Upper lobe of left lung (tissue), 6 donors: ENCODE data around the gene COL11A2. TPM values are rescaled to one million over a fixed set of nuclear protein-coding genes. Genes with fewer than 3 reads are reported as not detected.

ENCODE experiments used
- ATAC-seq, 2 donors: fragments of 200-7000 bp; cut with Tn5 transposase; one replicate each; pipeline ENCODE4 v1.9.1; 2022; ENCODE audit warnings: mild to moderate bottlenecking in 2 of 2, moderate library complexity in 2 of 2; ENCODE audit not compliant: low FRiP score in 2 of 2
- DNase-seq, 2 donors: peaks; one replicate each; pipeline ENCODE4 v3.0.0-alpha.2; 2019 to 2020
- H3K27ac ChIP-seq, 4 donors: fragments of 200-600 bp; sonication (generic); one replicate each; pipeline ENCODE4 v1.5.1; 2016 to 2019
- H3K27me3 ChIP-seq, 4 donors: fragments of 200-600 bp; sonication (generic); one replicate each; pipeline ENCODE4 v1.5.1; 2017 to 2019
- H3K36me3 ChIP-seq, 4 donors: fragments of 200-600 bp; sonication (generic); one replicate each; pipeline ENCODE4 v1.5.1; 2016 to 2019
- H3K4me1 ChIP-seq, 4 donors: fragments of 200-600 bp; sonication (generic); one replicate each; pipeline ENCODE4 v1.5.1; 2018 to 2019
- H3K4me3 ChIP-seq, 4 donors: fragments of 200-600 bp; sonication (generic); one replicate each; pipeline ENCODE4 v1.5.1; 2017 to 2019; ENCODE audit warnings: mild to moderate bottlenecking in 2 of 4, moderate library complexity in 1 of 4
- H3K9me3 ChIP-seq, 4 donors: fragments of 200-600 bp; sonication (generic); one replicate each; pipeline ENCODE4 v1.5.1; 2018 to 2019
- CTCF ChIP-seq, 6 experiments: fragments of 450-650 bp in 4 of 6; fragments of 200-600 bp in 2 of 6; sonication (generic) in 2 of 6; IDR thresholded peaks; one replicate each; pipeline ENCODE4 v1.5.1; 2016 to 2019; ENCODE audit warnings: antibody characterized with exemption in 6 of 6
- EP300 ChIP-seq, 4 donors: sonication (generic); formaldehyde crosslinking; IDR thresholded peaks; one replicate each; pipeline ENCODE4 v1.5.1; 2017; ENCODE audit warnings: antibody characterized with exemption in 4 of 4, control low read depth in 2 of 4
- POLR2A ChIP-seq, 4 donors: fragments of 450-650 bp; IDR thresholded peaks; one replicate each; pipeline ENCODE4 v1.5.1; 2016 to 2017; ENCODE audit warnings: antibody characterized with exemption in 4 of 4, mild to moderate bottlenecking in 2 of 4
- POLR2AphosphoS5 ChIP-seq, 2 donors: sonication (generic); formaldehyde crosslinking; IDR thresholded peaks; one replicate each; pipeline ENCODE4 v1.5.1; 2017; ENCODE audit warnings: antibody characterized with exemption in 2 of 2
- WGBS, 2 donors: methylation state at CpG; one replicate each; pipeline ENCODE4 v1.1.5; 2017 to 2018; 5-methylcytosine and 5-hydroxymethylcytosine counted together
- total RNA-seq, 6 donors: library from RNA; depleted of rRNA in 4 of 6; stranded (reverse); fragments of >200 nt in 4 of 6; gene quantifications; one replicate each; pipeline versions ENCODE4 v1.1.0 to v1.2.1, GENCODE V29; 2016 to 2021
- donor health status: DM: no; HTN: no; CAD: no; lungs with moderate emphysema.
- donor health status: DM: no; HTN: yes; CAD: no; lungs with severe emphysema.

COL11A2 gene
- total RNA-seq, 6 donors from 2014 or later = 0.20 to 2.1 (median 0.74) TPM

- 78 to 87% methylated on average over 7 of the region's 7 CpGs for WGBS, 2 donors
- TF ChIP-seq EP300 (IDR thresholded peaks at IDR 0.05) = no peak
- TF ChIP-seq CTCF (IDR thresholded peaks at IDR 0.05) = no peak
- no peak for TF ChIP-seq POLR2A (IDR thresholded peaks at IDR 0.05)
- no peak for TF ChIP-seq POLR2AphosphoS5 (IDR thresholded peaks at IDR 0.05)
Observed at GRCh38 chr6:33140556-33140955, 51.7 kb downstream of the COL11A2 start.

GRCh38 chr6:33139596-33140206 is 52.6 kb downstream of the COL11A2 start:
- DNase-seq = no peak
- no peak overlapping the region for H3K4me3 ChIP-seq
- 61 to 69% methylated on average over 8 of the region's 8 CpGs for WGBS, 2 donors
- no peaks in the 10 kb centered on the region for H3K4me1 ChIP-seq
- TF ChIP-seq EP300 (IDR thresholded peaks at IDR 0.05) (no peak), CTCF (IDR thresholded peaks at IDR 0.05) (no peak), POLR2A (IDR thresholded peaks at IDR 0.05) (no peak), POLR2AphosphoS5 (IDR thresholded peaks at IDR 0.05) (no peak)
- H3K36me3 ChIP-seq = no peaks in the 10 kb centered on the region
- ATAC-seq = no peak
- no peaks in the 10 kb centered on the region for H3K9me3 ChIP-seq
- H3K27ac ChIP-seq = no peak overlapping the region
- H3K27me3 ChIP-seq = no peaks in the 10 kb centered on the region

More at GRCh38 chr6:33140556-33140955, 51.7 kb downstream of the COL11A2 start:
- no peak for DNase-seq
- no peak for ATAC-seq
- H3K36me3 ChIP-seq = no peaks in the 10 kb centered on the region
- H3K4me1 ChIP-seq = no peaks in the 10 kb centered on the region
- H3K9me3 ChIP-seq = no peaks in the 10 kb centered on the region
- H3K27ac ChIP-seq = no peak overlapping the region
- no peaks in the 10 kb centered on the region for H3K27me3 ChIP-seq
- H3K4me3 ChIP-seq = no peak overlapping the region

- no peaks in the 10 kb centered on the region for H3K36me3 ChIP-seq
- H3K4me1 ChIP-seq = no peaks in the 10 kb centered on the region
- DNase-seq (no peak), ATAC-seq (no peak)
- no peak overlapping the region for H3K27ac ChIP-seq
- no peaks in the 10 kb centered on the region for H3K9me3 ChIP-seq
- no peaks in the 10 kb centered on the region for H3K27me3 ChIP-seq
- no peak for TF ChIP-seq POLR2AphosphoS5 (IDR thresholded peaks at IDR 0.05)
- no peak for TF ChIP-seq EP300 (IDR thresholded peaks at IDR 0.05)
- TF ChIP-seq CTCF (IDR thresholded peaks at IDR 0.05) = no peak
- TF ChIP-seq POLR2A (IDR thresholded peaks at IDR 0.05) = no peak
- 48 to 68% methylated on average over 4 of the region's 4 CpGs for WGBS, 2 donors
- no peak overlapping the region for H3K4me3 ChIP-seq
Observed at GRCh38 chr6:33136310-33136900, 55.9 kb downstream of the COL11A2 start.

- ATAC-seq = no peak
- WGBS, 2 donors = 59 to 63% methylated on average over 8 of the region's 8 CpGs
Observed at GRCh38 chr6:33132081-33132524, 60.2 kb downstream of the COL11A2 start.

More at GRCh38 chr6:33132081-33132524, 60.2 kb downstream of the COL11A2 start:
- H3K27me3 ChIP-seq = no peaks in the 10 kb centered on the region
- no peaks in the 10 kb centered on the region for H3K9me3 ChIP-seq
- TF ChIP-seq POLR2AphosphoS5 (IDR thresholded peaks at IDR 0.05) (no peak), EP300 (IDR thresholded peaks at IDR 0.05) (no peak), CTCF (IDR thresholded peaks at IDR 0.05) (no peak), POLR2A (IDR thresholded peaks at IDR 0.05) (peak in 1 of 4 donors; percentile 17)
- H3K4me3 ChIP-seq = no peak overlapping the region
- H3K27ac ChIP-seq = no peak overlapping the region
- no peak for DNase-seq
- no peaks in the 10 kb centered on the region for H3K36me3 ChIP-seq
- no peaks in the 10 kb centered on the region for H3K4me1 ChIP-seq
